GM12891 (cell line): ENCODE data around the gene AGBL1.

ENCODE experiments used
- DNase-seq: peaks from one replicate; pipeline ENCODE4 v3.0.0; 2011; ENCODE audit warnings: low spot score; ENCODE audit not compliant: insufficient read length
- FAIRE-seq: peaks from 2 replicates; lab custom pipeline; 2011; peaks lifted over from hg19 to GRCh38; lab: Jason Lieb, UNC
- PAX5 ChIP-seq: IDR thresholded peaks from 2 replicates; pipeline ENCODE4 v1.6.1; 2011; ENCODE audit warnings: low read length, moderate library complexity, mild to moderate bottlenecking; ENCODE audit not compliant: insufficient read depth, severe bottlenecking
- POLR2A ChIP-seq: IDR thresholded peaks from 2 replicates; pipeline ENCODE4 v1.6.1; 2011; ENCODE audit warnings: low read depth, low read length, control low read depth
- POLR2AphosphoS5 ChIP-seq: IDR thresholded peaks from 2 replicates; pipeline ENCODE4 v1.6.1; 2011; ENCODE audit warnings: low read depth, low read length, control low read depth
- POU2F2 ChIP-seq: IDR thresholded peaks from 2 replicates; pipeline ENCODE4 v1.6.1; 2011; ENCODE audit warnings: low read depth, mild to moderate bottlenecking, control low read depth, low read length, moderate library complexity
- SPI1 ChIP-seq: IDR thresholded peaks from 2 replicates; pipeline ENCODE4 v1.6.1; 2011; ENCODE audit warnings: low read depth, low read length, control low read depth
- TAF1 ChIP-seq: IDR thresholded peaks from 2 replicates; pipeline ENCODE4 v1.6.1; 2011; ENCODE audit warnings: low read depth, low read length, control low read depth

AGBL1 gene

DNA sequence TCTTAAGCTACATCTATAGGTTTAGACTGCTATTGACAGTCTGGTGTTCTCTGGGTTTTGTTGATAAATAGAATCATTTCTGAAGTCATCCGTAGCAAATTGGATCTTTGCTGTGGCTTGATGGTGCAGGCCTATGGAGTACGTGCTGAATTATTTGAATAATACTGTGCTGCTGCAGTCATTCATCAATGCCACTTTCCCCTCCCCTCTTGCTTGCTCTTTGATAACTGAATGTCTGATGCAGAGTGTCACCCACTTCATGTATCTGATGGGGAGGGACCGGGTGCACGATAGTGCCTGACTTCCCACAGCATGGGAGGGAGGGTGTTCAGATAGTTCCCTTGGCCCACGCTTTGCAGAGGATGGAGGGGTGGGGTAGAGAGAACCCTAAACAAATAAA is 179.9 kb downstream of the AGBL1 start:
- no peak for FAIRE-seq

DNA sequence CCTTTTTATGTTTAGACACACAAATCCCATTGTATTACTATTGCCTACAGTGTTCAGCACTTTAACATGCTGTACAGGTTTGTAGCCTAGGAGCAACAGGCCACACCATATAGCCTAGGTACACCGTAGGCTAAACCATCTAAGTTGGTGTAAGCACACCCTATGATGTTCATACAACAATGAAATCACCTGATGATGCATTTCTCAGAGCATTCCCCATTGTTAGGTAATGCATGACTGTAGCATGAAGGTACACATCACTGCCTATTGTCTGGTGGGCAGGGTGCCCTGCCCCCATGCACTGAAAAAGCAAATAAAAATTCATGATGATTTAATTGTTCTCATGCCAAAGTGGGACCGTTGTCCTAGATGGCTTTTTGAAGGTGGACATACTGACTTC is 183.6 kb downstream of the AGBL1 start:
- no peak for FAIRE-seq

More for the DNA sequence above, 179.9 kb downstream of the AGBL1 start:
- no peak for TF ChIP-seq SPI1
- no peak for TF ChIP-seq PAX5
- TF ChIP-seq POLR2AphosphoS5, result no peak
- no peak for TF ChIP-seq TAF1
- TF ChIP-seq POU2F2, result no peak
- TF ChIP-seq POLR2A, result no peak
- no peak for DNase-seq

DNA sequence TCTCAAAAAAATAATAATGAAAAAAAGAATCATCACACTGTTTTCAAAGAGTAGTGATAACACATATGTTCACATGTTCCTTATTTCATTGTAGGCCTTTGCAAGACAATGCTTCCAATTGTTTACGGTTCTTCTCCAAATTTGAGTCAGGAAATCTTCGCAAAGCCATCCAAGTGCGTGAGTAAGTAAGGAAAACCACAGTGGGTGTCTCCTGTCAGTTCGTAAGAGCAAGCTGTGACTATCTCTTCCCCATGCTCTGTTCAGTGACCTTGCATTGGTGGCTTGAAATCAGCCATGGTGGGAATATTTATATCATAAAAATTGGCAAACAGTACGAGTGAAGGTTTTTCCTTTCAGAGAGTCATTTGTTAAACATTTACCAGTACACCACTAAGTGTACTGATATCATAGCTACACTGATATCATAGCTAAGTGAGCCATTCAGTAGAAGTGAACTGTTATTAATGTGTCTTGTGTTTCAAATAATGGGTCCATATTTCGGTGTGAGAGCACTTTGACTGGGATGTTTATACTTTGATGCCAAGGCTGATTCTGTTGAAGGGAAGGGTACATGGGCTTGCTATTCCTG is 187.3 kb downstream of the AGBL1 start:
- DNase-seq (no peak), FAIRE-seq (no peak)
- TF ChIP-seq POLR2AphosphoS5, result no peak
- no peak for TF ChIP-seq SPI1
- TF ChIP-seq TAF1, result no peak
- TF ChIP-seq POLR2A, result no peak
- no peak for TF ChIP-seq PAX5
- TF ChIP-seq POU2F2, result no peak

More for the DNA sequence above, 183.6 kb downstream of the AGBL1 start:
- no peak for TF ChIP-seq POU2F2
- no peak for TF ChIP-seq POLR2AphosphoS5
- TF ChIP-seq POLR2A, result no peak
- no peak for TF ChIP-seq SPI1
- no peak for TF ChIP-seq PAX5
- no peak for TF ChIP-seq TAF1
- DNase-seq, result no peak

DNA sequence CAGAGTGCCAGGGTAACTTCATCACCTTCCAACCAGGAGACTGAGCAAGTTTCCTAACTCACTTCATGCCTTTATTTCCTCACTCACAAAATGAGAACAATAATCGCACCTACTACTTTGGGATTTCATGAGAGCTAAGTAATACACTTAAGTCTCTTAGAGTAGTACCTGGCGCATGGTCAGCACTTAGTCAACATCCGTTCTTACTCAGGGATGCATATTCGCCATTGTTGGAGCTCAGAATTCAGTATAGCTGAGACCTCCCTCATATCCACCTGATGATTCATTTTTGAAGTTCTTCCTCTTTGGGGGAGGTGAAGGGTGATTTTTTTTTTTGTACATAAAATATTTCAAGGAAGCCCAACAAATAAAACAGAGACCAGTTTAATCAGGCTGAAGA is 188.2 kb downstream of the AGBL1 start:
- FAIRE-seq (no peak), DNase-seq (no peak)
- TF ChIP-seq TAF1 (no peak), PAX5 (no peak), POU2F2 (no peak), POLR2A (no peak), POLR2AphosphoS5 (no peak), SPI1 (no peak)

GRCh38 chr15:86268558-86268957 is 188.9 kb downstream of the AGBL1 start:
- no peak for DNase-seq
- no peak for FAIRE-seq

DNA sequence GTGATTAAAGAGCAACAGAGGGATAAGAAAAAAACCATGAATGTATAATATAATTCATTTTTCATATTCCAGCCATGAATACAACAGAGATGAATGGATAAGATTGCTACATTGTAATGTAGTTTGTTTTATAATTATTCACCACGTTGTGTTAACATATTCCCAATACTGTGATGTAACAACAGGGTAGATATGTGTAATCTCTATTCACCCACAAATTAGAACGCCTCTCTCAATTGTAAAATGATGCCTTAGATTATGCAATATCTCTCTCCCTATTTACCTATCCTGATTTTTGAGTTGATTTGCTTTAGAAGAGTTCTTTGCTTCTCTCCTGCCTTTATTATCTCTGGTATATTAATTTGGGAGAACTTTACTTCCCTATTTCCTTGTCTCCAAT is 193.6 kb downstream of the AGBL1 start:
- no peak for FAIRE-seq

More at GRCh38 chr15:86268558-86268957, 188.9 kb downstream of the AGBL1 start:
- TF ChIP-seq POLR2A (no peak), POLR2AphosphoS5 (no peak), TAF1 (no peak)

GRCh38 chr15:86275361-86275760 is 195.7 kb downstream of the AGBL1 start:
- FAIRE-seq, result no peak
- DNase-seq, result no peak
- TF ChIP-seq SPI1 (no peak), PAX5 (no peak), POLR2A (no peak), TAF1 (no peak), POLR2AphosphoS5 (no peak), POU2F2 (no peak)

More for the DNA sequence above, 193.6 kb downstream of the AGBL1 start:
- TF ChIP-seq PAX5, result no peak
- no peak for DNase-seq

GRCh38 chr15:86278586-86278985 is 198.9 kb downstream of the AGBL1 start:
- TF ChIP-seq POLR2A (no peak), PAX5 (no peak), POU2F2 (no peak), SPI1 (no peak), POLR2AphosphoS5 (no peak), TAF1 (no peak)
- DNase-seq, result no peak
- FAIRE-seq, result no peak

GRCh38 chr15:86284635-86285034 is 205.0 kb downstream of the AGBL1 start:
- TF ChIP-seq POU2F2, result no peak
- no peak for TF ChIP-seq TAF1
- TF ChIP-seq PAX5, result no peak
- no peak for TF ChIP-seq POLR2AphosphoS5
- no peak for TF ChIP-seq SPI1
- TF ChIP-seq POLR2A, result no peak
- FAIRE-seq, result no peak
- no peak for DNase-seq

DNA sequence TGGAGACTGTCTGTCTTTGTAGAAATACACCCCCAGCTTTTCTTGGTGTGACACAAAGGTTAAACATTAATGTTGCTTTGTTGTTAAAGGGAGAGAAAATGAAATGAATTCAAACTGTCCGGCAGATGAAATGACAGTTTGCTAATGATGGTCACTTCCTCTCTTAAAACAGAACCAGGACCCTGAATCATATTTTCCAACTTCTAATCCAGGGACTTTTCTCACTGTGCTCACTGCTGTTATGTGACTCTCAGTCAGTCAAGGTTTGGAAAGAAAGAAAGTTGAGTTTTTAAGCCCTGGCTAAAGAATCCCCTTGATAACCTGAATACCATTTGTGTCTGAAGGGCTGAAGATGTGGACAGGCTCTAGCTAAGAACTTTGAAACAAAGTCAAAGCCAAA is 215.8 kb downstream of the AGBL1 start:
- no peak for DNase-seq
- no peak for FAIRE-seq
- TF ChIP-seq POLR2A (no peak), SPI1 (no peak), TAF1 (no peak), PAX5 (no peak), POU2F2 (no peak), POLR2AphosphoS5 (no peak)

- DNase-seq, result no peak
- FAIRE-seq, result no peak
- TF ChIP-seq SPI1 (no peak), POU2F2 (no peak), POLR2AphosphoS5 (no peak), PAX5 (no peak), TAF1 (no peak), POLR2A (no peak)
Measured at GRCh38 chr15:86296769-86297168, 217.1 kb downstream of the AGBL1 start.
